NCI-H1436 (cell line): ENCODE results near the gene PCDHB14.
"Not testable (repeated sequence)": the region's sequence is repeated elsewhere in the genome, so short reads cannot be mapped to it uniquely, and the experiment has no call there.

Experiments
- DNase-seq: peaks from one replicate; lab custom pipeline; 2025; lab: John Stamatoyannopoulos, UW

PCDHB14 gene

DNA sequence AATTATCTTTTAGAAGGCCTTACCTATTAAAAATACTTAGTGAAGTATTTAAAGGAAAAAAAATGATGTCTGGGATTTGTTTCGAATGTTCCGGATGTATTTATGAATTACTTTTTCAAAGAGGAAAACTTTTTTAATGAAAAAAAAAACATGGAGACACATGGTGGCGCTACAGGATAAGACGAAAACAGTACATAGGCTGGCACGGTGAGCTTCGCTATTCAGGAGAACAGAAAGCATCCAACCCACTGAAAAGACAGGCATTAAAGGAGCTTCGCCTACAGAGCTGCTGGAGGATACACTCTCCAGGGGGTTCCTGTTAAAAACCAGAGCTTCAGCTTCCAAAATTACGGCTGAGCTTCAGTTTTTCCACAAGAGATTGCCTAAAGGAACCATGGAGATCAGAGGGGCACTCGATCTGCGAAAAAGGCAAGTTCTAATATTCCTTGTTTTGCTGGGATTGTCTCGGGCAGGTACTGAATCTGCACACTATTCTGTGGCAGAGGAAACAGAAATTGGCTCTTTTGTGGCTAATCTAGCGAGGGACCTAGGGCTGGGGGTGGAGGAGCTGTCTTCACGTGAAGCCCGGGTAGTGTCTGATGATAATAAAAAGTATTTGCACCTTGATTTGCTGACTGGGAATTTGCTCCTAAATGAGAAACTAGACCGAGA lies at the start of gene PCDHB14:
Gene PCDHB14 (plus strand): TSS at position 232 of the 672 bp plus-strand sequence. CDS start 163 bp downstream, at position 395.
- DNase-seq = no peak

- not testable (repeated sequence) for DNase-seq
Measured at GRCh38 chr5:141174291-141175104, 48.6 kb upstream of the PCDHB14 start.

GRCh38 chr5:141175933-141176332 lies 47.2 kb upstream of the PCDHB14 start:
- DNase-seq = no peak

DNA sequence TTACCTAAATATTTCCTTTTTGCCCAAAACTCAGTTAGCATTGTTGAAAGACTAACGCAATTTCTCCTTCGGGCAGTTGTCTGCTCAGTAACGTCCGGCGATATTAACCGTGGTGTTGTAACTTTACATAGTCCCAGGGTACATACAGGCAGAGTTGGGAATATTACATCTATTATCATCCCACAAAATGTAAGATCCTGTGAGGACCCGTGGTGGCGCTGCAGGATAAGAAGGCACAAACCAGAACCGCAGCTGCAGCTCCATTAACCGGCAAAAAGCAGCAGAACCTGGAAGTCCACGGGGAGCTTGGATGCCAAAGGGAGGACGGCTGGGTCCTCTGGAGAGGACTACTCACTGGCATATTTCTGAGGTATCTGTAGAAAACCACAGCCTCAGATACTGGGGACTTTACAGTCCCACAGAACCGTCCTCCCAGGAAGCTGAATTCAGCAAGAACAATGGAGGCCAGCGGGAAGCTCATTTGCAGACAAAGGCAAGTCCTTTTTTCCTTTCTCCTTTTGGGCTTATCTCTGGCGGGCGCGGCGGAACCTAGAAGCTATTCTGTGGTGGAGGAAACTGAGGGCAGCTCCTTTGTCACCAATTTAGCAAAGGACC lies 45.5 kb upstream of the PCDHB14 start, which contains the start of gene PCDHB8:
Gene PCDHB8 (plus strand): TSS at position 214 of the 615 bp plus-strand sequence. CDS start 245 bp downstream, at position 459.
- peak; percentile 60 for DNase-seq

GRCh38 chr5:141179371-141179770 lies 43.8 kb upstream of the PCDHB14 start:
- not testable (repeated sequence) for DNase-seq

DNA sequence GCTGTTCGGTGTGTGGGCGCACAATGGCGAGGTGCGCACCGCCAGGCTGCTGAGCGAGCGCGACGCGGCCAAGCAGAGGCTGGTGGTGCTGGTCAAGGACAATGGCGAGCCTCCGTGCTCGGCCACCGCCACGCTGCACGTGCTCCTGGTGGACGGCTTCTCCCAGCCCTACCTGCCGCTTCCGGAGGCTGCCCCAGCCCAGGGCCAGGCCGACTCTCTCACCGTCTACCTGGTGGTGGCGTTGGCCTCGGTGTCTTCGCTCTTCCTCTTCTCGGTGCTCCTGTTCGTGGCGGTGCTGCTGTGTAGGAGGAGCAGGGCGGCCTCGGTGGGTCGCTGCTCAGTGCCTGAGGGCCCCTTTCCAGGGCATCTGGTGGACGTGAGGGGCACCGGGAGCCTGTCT lies 43.3 kb upstream of the PCDHB14 start:
- DNase-seq = not testable (repeated sequence)

GRCh38 chr5:141180313-141180712 lies 42.8 kb upstream of the PCDHB14 start:
- no peak for DNase-seq

- DNase-seq = no peak
Measured at GRCh38 chr5:141182248-141182647, 40.9 kb upstream of the PCDHB14 start, which contains the start of gene PCDHB16. TSS of gene PCDHB16 (plus strand) at chr5:141182387. CDS start at chr5:141182560, 173 bp downstream.

- DNase-seq = not testable (repeated sequence)
Measured at GRCh38 chr5:141184117-141184855, 38.9 kb upstream of the PCDHB14 start.

DNA sequence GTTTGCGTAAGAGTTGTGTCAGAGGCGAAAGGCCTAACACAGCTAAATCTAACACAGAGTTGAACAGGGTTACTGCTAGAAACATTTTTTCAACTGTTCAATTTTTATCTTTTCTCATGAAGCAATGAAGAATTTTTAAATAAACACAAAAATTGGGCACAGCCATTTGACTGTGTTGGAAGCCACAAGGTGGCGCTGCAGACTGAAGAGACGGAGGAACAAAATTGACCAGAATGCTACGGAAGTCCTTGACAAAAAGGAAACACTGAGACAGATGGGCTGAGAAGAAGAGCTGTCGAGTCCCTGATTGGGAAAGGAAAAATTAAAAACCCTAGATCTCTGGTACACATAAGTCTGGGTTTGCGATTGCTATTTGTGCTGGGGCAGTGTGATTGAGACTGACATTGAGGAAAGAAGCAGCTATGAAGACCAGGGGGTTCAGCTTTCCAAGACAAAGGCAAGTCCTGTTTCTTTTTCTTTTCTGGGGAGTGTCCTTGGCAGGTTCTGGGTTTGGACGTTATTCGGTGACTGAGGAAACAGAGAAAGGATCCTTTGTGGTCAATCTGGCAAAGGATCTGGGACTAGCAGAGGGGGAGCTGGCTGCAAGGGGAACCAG lies 36.1 kb upstream of the PCDHB14 start, which contains the start of gene PCDHB9:
Gene PCDHB9 (plus strand): TSS at position 265 of the 616 bp plus-strand sequence. CDS start 158 bp downstream, at position 423.
- DNase-seq = no peak

- not testable (repeated sequence) for DNase-seq
Measured at GRCh38 chr5:141188682-141189081, 34.5 kb upstream of the PCDHB14 start.

DNA sequence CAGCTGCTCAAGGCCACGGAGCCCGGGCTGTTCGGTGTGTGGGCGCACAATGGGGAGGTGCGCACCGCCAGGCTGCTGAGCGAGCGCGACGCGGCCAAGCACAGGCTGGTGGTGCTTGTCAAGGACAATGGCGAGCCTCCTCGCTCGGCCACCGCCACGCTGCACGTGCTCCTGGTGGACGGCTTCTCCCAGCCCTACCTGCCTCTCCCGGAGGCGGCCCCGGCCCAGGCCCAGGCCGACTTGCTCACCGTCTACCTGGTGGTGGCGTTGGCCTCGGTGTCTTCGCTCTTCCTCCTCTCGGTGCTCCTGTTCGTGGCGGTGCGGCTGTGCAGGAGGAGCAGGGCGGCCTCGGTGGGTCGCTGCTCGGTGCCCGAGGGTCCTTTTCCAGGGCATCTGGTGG lies 34.0 kb upstream of the PCDHB14 start:
- not testable (repeated sequence) for DNase-seq

DNA sequence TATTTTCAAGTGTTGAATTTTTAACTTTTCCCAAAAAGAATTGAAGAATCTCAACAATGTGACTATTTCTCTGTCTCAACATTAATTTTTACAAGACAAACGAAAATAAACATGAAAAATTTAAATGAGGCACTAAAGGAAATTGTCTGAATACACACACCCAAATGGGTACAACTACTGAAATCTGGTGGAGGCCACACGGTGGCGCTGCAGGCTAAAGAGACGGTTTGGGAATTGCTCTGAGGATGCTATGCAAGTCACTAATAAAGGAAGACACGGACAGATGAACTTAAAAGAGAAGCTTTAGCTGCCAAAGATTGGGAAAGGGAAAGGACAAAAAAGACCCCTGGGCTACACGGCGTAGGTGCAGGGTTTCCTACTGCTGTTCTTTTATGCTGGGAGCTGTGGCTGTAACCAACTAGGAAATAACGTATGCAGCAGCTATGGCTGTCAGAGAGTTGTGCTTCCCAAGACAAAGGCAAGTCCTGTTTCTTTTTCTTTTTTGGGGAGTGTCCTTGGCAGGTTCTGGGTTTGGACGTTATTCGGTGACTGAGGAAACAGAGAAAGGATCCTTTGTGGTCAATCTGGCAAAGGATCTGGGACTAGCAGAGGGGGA lies 30.9 kb upstream of the PCDHB14 start, which contains the start of gene PCDHB10:
Gene PCDHB10 (plus strand): TSS at position 244 of the 616 bp plus-strand sequence. CDS start 200 bp downstream, at position 444.
- DNase-seq = no peak

- not testable (repeated sequence) for DNase-seq
Measured at GRCh38 chr5:141194332-141194731, 28.8 kb upstream of the PCDHB14 start.

GRCh38 chr5:141196363-141196762 lies 26.8 kb upstream of the PCDHB14 start:
- DNase-seq = no peak

GRCh38 chr5:141199359-141200235 lies 23.5 kb upstream of the PCDHB14 start, which contains the start of gene PCDHB11:
TSS of gene PCDHB11 (plus strand) at chr5:141199627. CDS start at chr5:141199775, 148 bp downstream.
- DNase-seq = peak; percentile 59

GRCh38 chr5:141201126-141201525 lies 22.0 kb upstream of the PCDHB14 start:
- not testable (repeated sequence) for DNase-seq

DNA sequence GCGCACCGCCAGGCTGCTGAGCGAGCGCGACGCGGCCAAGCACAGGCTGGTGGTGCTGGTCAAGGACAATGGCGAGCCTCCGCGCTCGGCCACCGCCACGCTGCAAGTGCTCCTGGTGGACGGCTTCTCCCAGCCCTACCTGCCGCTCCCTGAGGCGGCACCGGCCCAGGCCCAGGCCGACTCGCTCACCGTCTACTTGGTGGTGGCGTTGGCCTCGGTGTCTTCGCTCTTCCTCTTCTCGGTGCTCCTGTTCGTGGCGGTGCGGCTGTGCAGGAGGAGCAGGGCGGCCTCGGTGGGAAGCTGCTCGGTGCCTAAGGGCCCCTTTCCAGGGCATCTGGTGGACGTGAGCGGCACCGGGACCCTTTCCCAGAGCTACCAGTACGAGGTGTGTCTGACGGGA lies 21.5 kb upstream of the PCDHB14 start:
- not testable (repeated sequence) for DNase-seq

DNA sequence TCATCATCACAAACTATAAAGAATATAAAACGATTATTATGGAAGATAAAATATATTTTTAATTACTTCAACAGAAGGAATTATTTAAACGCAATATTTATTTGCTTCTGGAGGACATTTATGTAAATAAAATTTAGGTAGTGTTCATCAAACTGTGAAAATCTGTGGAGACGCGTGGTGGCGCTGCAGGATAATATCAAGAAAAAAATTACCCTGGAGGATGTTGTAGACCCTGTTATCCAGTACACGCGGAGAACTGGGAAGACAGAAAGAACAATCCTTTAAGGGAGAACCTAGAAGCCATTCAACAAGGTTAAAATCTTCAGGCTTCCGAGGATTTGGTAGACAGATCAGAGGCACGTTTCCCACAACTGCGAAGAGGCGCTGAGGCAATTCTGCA lies 14.7 kb upstream of the PCDHB14 start, which contains the start of gene PCDHB12:
Gene PCDHB12 (plus strand): TSS at position 242 of the 400 bp plus-strand sequence. CDS start 189 bp downstream, outside the sequence.
- DNase-seq = no peak
